IMR-90 (cell line): ENCODE measurements around the gene KRTAP10-5. TPM values are rescaled to one million over a fixed set of nuclear protein-coding genes. Genes with fewer than 3 reads are reported as not detected.

ENCODE experiments used
- ATAC-seq: fragments of 200-7000 bp; cut with Tn5 transposase; 2 replicates; pipeline ENCODE4 v1.9.1; 2020; ENCODE audit warnings: low read depth, mild to moderate bottlenecking, moderate library complexity
- BruUV-seq: library from RNA; stranded (reverse); fragments of 400-500 nt; replicated peaks from 2 replicates; lab custom pipeline; 2021; lab: Mats Ljungman, UMichigan
- CTCF ChIA-PET: fragments of 300-600 bp; formaldehyde crosslinking; extraction: SDS; loops from one replicate; lab custom pipeline; 2021; ENCODE audit warnings: antibody characterized with exemption; lab: Yijun Ruan, JAX
- POLR2A ChIA-PET: fragments of 300-600 bp; sonication (Branson Sonifier 250); formaldehyde crosslinking; loops from one replicate; lab custom pipeline; 2022; ENCODE audit warnings: antibody characterized with exemption; ENCODE audit not compliant: unreplicated experiment; lab: Charles Lee
- DNase-seq: peaks from one replicate; pipeline ENCODE4 v3.0.0; 2013
- H2AFZ ChIP-seq: replicated peaks from 2 replicates; pipeline ENCODE3; 2013; ENCODE audit warnings: low read length, mild to moderate bottlenecking; ENCODE audit not compliant: poor library complexity
- H2AK5ac ChIP-seq: 2 replicates; pipeline ENCODE4 v1.6.1; 2013; ENCODE audit warnings: low read depth, low read length, inconsistent platforms
- H2AK9ac ChIP-seq: replicated peaks from 2 replicates; pipeline ENCODE3; 2013; ENCODE audit warnings: mild to moderate bottlenecking, low read depth, low read length, moderate library complexity; ENCODE audit not compliant: poor library complexity
- H2BK120ac ChIP-seq: 2 replicates; pipeline ENCODE4 v1.6.1; 2013; ENCODE audit warnings: low read depth, low read length, inconsistent platforms
- H2BK15ac ChIP-seq: 3 replicates; pipeline ENCODE4 v1.6.1; 2013; ENCODE audit warnings: low read depth, low read length, inconsistent platforms
- H2BK20ac ChIP-seq: 2 replicates; pipeline ENCODE4 v1.6.1; 2013; ENCODE audit warnings: low read depth, mild to moderate bottlenecking, inconsistent platforms, low read length, moderate library complexity
- H2BK5ac ChIP-seq: 2 replicates; pipeline ENCODE4 v1.6.1; 2013; ENCODE audit warnings: mild to moderate bottlenecking, low read depth, low read length, inconsistent platforms; ENCODE audit not compliant: poor library complexity, severe bottlenecking
- H3K14ac ChIP-seq: replicated peaks from 2 replicates; pipeline ENCODE4 v1.6.1; 2013; ENCODE audit warnings: low read depth, low read length, inconsistent platforms
- H3K18ac ChIP-seq: 2 replicates; pipeline ENCODE4 v1.6.1; 2013; ENCODE audit warnings: low read depth, low read length, control low read depth
- H3K23ac ChIP-seq: 2 replicates; pipeline ENCODE4 v1.6.1; 2013; ENCODE audit warnings: low read depth, low read length, inconsistent platforms
- H3K27ac ChIP-seq: 2 replicates; pipeline ENCODE4 v1.5.1; 2013; ENCODE audit warnings: mild to moderate bottlenecking, control low read depth, low read length; ENCODE audit not compliant: insufficient read depth
- H3K27me3 ChIP-seq: 2 replicates; pipeline ENCODE4 v1.6.1; 2013; ENCODE audit warnings: low read length; ENCODE audit not compliant: control insufficient read depth, insufficient read depth
- H3K36me3 ChIP-seq: 2 replicates; pipeline ENCODE4 v1.6.1; 2013; ENCODE audit warnings: low read length, mixed read lengths; ENCODE audit not compliant: control insufficient read depth, insufficient read depth
- H3K4ac ChIP-seq: 2 replicates; pipeline ENCODE4 v1.6.1; 2013; ENCODE audit warnings: low read depth, low read length, inconsistent platforms
- H3K4me1 ChIP-seq: 2 replicates; pipeline ENCODE4 v1.6.1; 2013; ENCODE audit warnings: low read length, mixed read lengths; ENCODE audit not compliant: control insufficient read depth, insufficient read depth
- H3K4me2 ChIP-seq: 2 replicates; pipeline ENCODE4 v1.6.1; 2013; ENCODE audit warnings: low read depth, mild to moderate bottlenecking, control low read depth, low read length, moderate library complexity
- H3K4me3 ChIP-seq: 2 replicates; pipeline ENCODE4 v1.5.1; 2013; ENCODE audit warnings: low read depth, mild to moderate bottlenecking, control low read depth, low read length, moderate library complexity; ENCODE audit not compliant: insufficient read depth
- H3K56ac ChIP-seq: 2 replicates; pipeline ENCODE4 v1.6.1; 2013; ENCODE audit warnings: low read length, inconsistent platforms; ENCODE audit not compliant: insufficient read depth; ENCODE audit errors: extremely low read depth
- H3K79me1 ChIP-seq, 2 experiments: 2 replicates each; pipeline ENCODE4 v1.6.1; 2013; ENCODE audit warnings: low read length in 2 of 2, inconsistent platforms in 1 of 2, low read depth in 1 of 2
- H3K9ac ChIP-seq: 2 replicates; pipeline ENCODE4 v1.6.1; 2013; ENCODE audit warnings: low read depth, low read length, control low read depth
- H3K9me1 ChIP-seq: 2 replicates; pipeline ENCODE4 v1.6.1; 2013; ENCODE audit warnings: low read length, inconsistent platforms; ENCODE audit not compliant: insufficient read depth
- H3K9me3 ChIP-seq: 2 replicates; pipeline ENCODE4 v1.6.1; 2013; ENCODE audit warnings: low read length; ENCODE audit not compliant: control insufficient read depth, insufficient read depth
- H4K20me1 ChIP-seq: 2 replicates; pipeline ENCODE4 v1.6.1; 2013; ENCODE audit warnings: low read length, inconsistent platforms; ENCODE audit not compliant: insufficient read depth
- H4K5ac ChIP-seq: 2 replicates; pipeline ENCODE4 v1.6.1; 2013; ENCODE audit warnings: mild to moderate bottlenecking, low read depth, low read length, control low read depth
- H4K8ac ChIP-seq, 2 experiments: 2 replicates each; pipeline ENCODE4 v1.6.1; 2013; ENCODE audit warnings: low read depth in 2 of 2, low read length in 2 of 2, control low read depth in 1 of 2, inconsistent platforms in 1 of 2
- H4K91ac ChIP-seq: 2 replicates; pipeline ENCODE4 v1.6.1; 2013; ENCODE audit warnings: low read depth, low read length, inconsistent platforms; ENCODE audit not compliant: insufficient read depth
- BHLHE40 ChIP-seq: fragments of 150-350 bp; IDR thresholded peaks from 2 replicates; pipeline ENCODE4 v1.6.1; 2016; ENCODE audit warnings: mild to moderate bottlenecking, low read depth, low read length
- CEBPB ChIP-seq: IDR thresholded peaks from 2 replicates; pipeline ENCODE4 v1.6.1; 2012; ENCODE audit warnings: low read depth, low read length, improper control_type of control experiment
- CHD1 ChIP-seq: IDR thresholded peaks from 2 replicates; pipeline ENCODE4 v1.6.1; 2012; ENCODE audit warnings: low read depth, low read length, improper control_type of control experiment
- ELK1 ChIP-seq: fragments of 150-350 bp; IDR thresholded peaks from 2 replicates; pipeline ENCODE4 v1.6.1; 2016; ENCODE audit warnings: low read depth, mild to moderate bottlenecking, low read length, moderate library complexity, borderline replicate concordance
- FOS ChIP-seq: fragments of 150-350 bp; IDR thresholded peaks from 2 replicates; pipeline ENCODE4 v1.6.1; 2016; ENCODE audit warnings: low read depth, low read length
- MAFK ChIP-seq: IDR thresholded peaks from 2 replicates; pipeline ENCODE4 v1.6.1; 2012; ENCODE audit warnings: low read depth, low read length, improper control_type of control experiment
- MAZ ChIP-seq: IDR thresholded peaks from 2 replicates; pipeline ENCODE4 v1.6.1; 2012; ENCODE audit warnings: low read depth, mild to moderate bottlenecking, low read length, improper control_type of control experiment, moderate library complexity, borderline replicate concordance
- MXI1 ChIP-seq: IDR thresholded peaks from 2 replicates; pipeline ENCODE4 v1.6.1; 2012; ENCODE audit warnings: low read depth, mild to moderate bottlenecking, low read length, moderate library complexity, borderline replicate concordance
- NFE2L2 ChIP-seq: fragments of 150-350 bp; IDR thresholded peaks from 2 replicates; pipeline ENCODE4 v1.6.1; 2016; ENCODE audit warnings: low read depth, mild to moderate bottlenecking, low read length
- POLR2A ChIP-seq: IDR thresholded peaks from 2 replicates; pipeline ENCODE4 v1.6.1; 2012; ENCODE audit warnings: mild to moderate bottlenecking, low read depth, low read length
- RAD21 ChIP-seq: IDR thresholded peaks from 2 replicates; pipeline ENCODE4 v1.6.1; 2012; ENCODE audit warnings: low read length, improper control_type of control experiment
- RFX5 ChIP-seq: IDR thresholded peaks from 2 replicates; pipeline ENCODE4 v1.8.0; 2012; ENCODE audit warnings: low read depth, mild to moderate bottlenecking, low read length, moderate library complexity
- SMC3 ChIP-seq: fragments of 150-350 bp; IDR thresholded peaks from 2 replicates; pipeline ENCODE4 v1.6.1; 2016; ENCODE audit warnings: low read depth, mild to moderate bottlenecking, antibody characterized with exemption, low read length, moderate library complexity
- WGBS, 2 experiments: methylation state at CpG; one replicate each; pipeline versions ENCODE4 v1.1.5 to v1.1.7; 2013; ENCODE audit warnings: missing lambda C conversion rate in 2 of 2; ENCODE audit not compliant: insufficient read length in 1 of 2; ENCODE audit errors: extremely low coverage in 2 of 2; 5-methylcytosine and 5-hydroxymethylcytosine counted together
- dilution Hi-C: fragments of 300-500 bp; cut with HindIII; formaldehyde crosslinking; loops from one replicate; pipeline ENCODE4 v1.14.3; 2018; ENCODE audit warnings: low sequenced_read_pairs; ENCODE audit not compliant: unreplicated experiment
- in situ Hi-C: fragments of 300-500 bp; cut with MboI; formaldehyde crosslinking; loops from 3 replicates; pipeline ENCODE4 v1.14.3; 2019; ENCODE audit warnings: low sequenced_read_pairs, inconsistent platforms, mixed read lengths
- intact Hi-C: fragments of 100-400 bp; cut with micrococcal nuclease; formaldehyde crosslinking; loops from 2 replicates; pipeline ENCODE4 v1.10.0; 2022
- polyA plus RNA-seq, 3 experiments: library from polyadenylated mRNA; depleted of rRNA; stranded (reverse); fragments of >200 nt; gene quantifications; 2 replicates each; pipeline ENCODE4 v1.2.3, GENCODE V29; 2012; ENCODE audit warnings: low replicate concordance in 1 of 3
- total RNA-seq: library from RNA; depleted of rRNA; stranded (reverse); fragments of >200 nt; gene quantifications from 2 replicates; pipeline ENCODE4 v1.2.3, GENCODE V29; 2012
- TF ChIP-seq, protein P1 (sequence below): fragments of 150-350 bp; IDR thresholded peaks from 2 replicates; pipeline ENCODE4 v1.6.1; 2017; ENCODE audit warnings: mild to moderate bottlenecking, antibody characterized with exemption, low read length, low read depth
- TF ChIP-seq, protein P2 (sequence below): conservative IDR thresholded peaks from 2 replicates; pipeline ENCODE4 v1.5.1; 2012; ENCODE audit warnings: mild to moderate bottlenecking, low read depth, low read length, improper control_type of control experiment

KRTAP10-5 gene
- total and polyA plus RNA-seq, 2 of the 4 experiments (the other 2 are of a cell fraction), result not detected

GRCh38 chr21:44557491-44558328 lies 22.7 kb downstream of the KRTAP10-5 start:
- Histone ChIP-seq H3K23ac (no peak overlapping the region), H2AK9ac (no peak overlapping the region), H3K4me1 (no peaks in the 10 kb centered on the region), H2BK20ac (no peak overlapping the region), H3K4ac (no peak overlapping the region), H3K36me3 (no peaks in the 10 kb centered on the region), H4K91ac (no peak overlapping the region), H3K9me1 (no peaks in the 10 kb centered on the region), H2BK15ac (no peak overlapping the region), H3K27ac (no peak overlapping the region), H4K8ac (no peak overlapping the region), H2BK120ac (no peak overlapping the region), H3K9ac (no peak overlapping the region), H2AFZ (no peak overlapping the region), H3K18ac (no peak overlapping the region), H3K79me1 (no peaks in the 10 kb centered on the region), H3K4me3 (no peak overlapping the region), H3K9me3 (no peaks in the 10 kb centered on the region), H3K56ac (no peak overlapping the region), H2BK5ac (no peak overlapping the region), H3K4me2 (no peak overlapping the region), H2AK5ac (no peak overlapping the region), H3K27me3 (peaks cover 16% of the 10 kb centered on the region), H3K14ac (no peak overlapping the region), H4K5ac (no peak overlapping the region), H4K20me1 (no peaks in the 10 kb centered on the region)
- dilution Hi-C loops, result no loop called here
- no TSS peak for BruUV-seq
- ATAC-seq (no peak; the same call in 1 of the 2 replicates), DNase-seq (no peak)
- ChIA-PET CTCF (no interaction called here), POLR2A (no interaction called here)
- intact Hi-C loops, result no loop called here
- WGBS, 2 experiments, result 39% methylated on average over 15 of the region's 30 CpGs; no CpG with 5 or more reads in 1 of the 2 experiments
- in situ Hi-C loops, result no loop called here
- no peak for TF ChIP-seq MAFK
- TF ChIP-seq MXI1, result no peak
- no peak for TF ChIP-seq CEBPB
- TF ChIP-seq BHLHE40, result no peak
- TF ChIP-seq, protein P1, sequence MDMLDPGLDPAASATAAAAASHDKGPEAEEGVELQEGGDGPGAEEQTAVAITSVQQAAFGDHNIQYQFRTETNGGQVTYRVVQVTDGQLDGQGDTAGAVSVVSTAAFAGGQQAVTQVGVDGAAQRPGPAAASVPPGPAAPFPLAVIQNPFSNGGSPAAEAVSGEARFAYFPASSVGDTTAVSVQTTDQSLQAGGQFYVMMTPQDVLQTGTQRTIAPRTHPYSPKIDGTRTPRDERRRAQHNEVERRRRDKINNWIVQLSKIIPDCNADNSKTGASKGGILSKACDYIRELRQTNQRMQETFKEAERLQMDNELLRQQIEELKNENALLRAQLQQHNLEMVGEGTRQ, result no peak
- no peak for TF ChIP-seq RFX5
- TF ChIP-seq RAD21, result no peak
- no peak for TF ChIP-seq ELK1
- no peak for TF ChIP-seq CHD1
- TF ChIP-seq, protein P2, sequence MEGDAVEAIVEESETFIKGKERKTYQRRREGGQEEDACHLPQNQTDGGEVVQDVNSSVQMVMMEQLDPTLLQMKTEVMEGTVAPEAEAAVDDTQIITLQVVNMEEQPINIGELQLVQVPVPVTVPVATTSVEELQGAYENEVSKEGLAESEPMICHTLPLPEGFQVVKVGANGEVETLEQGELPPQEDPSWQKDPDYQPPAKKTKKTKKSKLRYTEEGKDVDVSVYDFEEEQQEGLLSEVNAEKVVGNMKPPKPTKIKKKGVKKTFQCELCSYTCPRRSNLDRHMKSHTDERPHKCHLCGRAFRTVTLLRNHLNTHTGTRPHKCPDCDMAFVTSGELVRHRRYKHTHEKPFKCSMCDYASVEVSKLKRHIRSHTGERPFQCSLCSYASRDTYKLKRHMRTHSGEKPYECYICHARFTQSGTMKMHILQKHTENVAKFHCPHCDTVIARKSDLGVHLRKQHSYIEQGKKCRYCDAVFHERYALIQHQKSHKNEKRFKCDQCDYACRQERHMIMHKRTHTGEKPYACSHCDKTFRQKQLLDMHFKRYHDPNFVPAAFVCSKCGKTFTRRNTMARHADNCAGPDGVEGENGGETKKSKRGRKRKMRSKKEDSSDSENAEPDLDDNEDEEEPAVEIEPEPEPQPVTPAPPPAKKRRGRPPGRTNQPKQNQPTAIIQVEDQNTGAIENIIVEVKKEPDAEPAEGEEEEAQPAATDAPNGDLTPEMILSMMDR, result no peak
- TF ChIP-seq SMC3, result no peak
- no peak for TF ChIP-seq MAZ
- no peak for TF ChIP-seq FOS
- TF ChIP-seq POLR2A, result no peak
- no peak for TF ChIP-seq NFE2L2
